Activated CD4-positive, alpha-beta memory T cell treated with anti-CD3 and anti-CD28 coated beads, Interleukin-2, amount 10 ng/mL, durations not matched to agents 7 days and 5 days (primary cell): Measurements from ENCODE around the gene STEEP1. TPM values are rescaled to one million over a fixed set of nuclear protein-coding genes. Genes with fewer than 3 reads are reported as not detected.
"Not testable (repeated sequence)": the region's sequence is repeated elsewhere in the genome, so short reads cannot be mapped to it uniquely, and the experiment has no call there.

Experiments
- CTCF ChIA-PET: fragments of 350-600 bp; sonication (Branson Sonifier 250); formaldehyde crosslinking; loops from one replicate; lab custom pipeline; 2021; ENCODE audit warnings: antibody characterized with exemption, inconsistent platforms; lab: Charles Lee
- POLR2A ChIA-PET: fragments of 350-600 bp; sonication (Branson Sonifier 250); formaldehyde crosslinking; loops from one replicate; lab custom pipeline; 2021; ENCODE audit warnings: antibody characterized with exemption; lab: Charles Lee
- DNase-seq: peaks from one replicate; pipeline ENCODE4 v3.0.0-alpha.2; 2020
- H3K27ac Mint-ChIP-seq: one replicate; pipeline ENCODE4 v1.8.0; 2021; ENCODE audit warnings: mild to moderate bottlenecking, mixed read lengths
- H3K27me3 Mint-ChIP-seq: one replicate; pipeline ENCODE4 v1.8.0; 2021; ENCODE audit warnings: mixed read lengths
- H3K36me3 Mint-ChIP-seq: one replicate; pipeline ENCODE4 v1.8.0; 2021; ENCODE audit warnings: low read depth, mixed read lengths
- H3K4me1 Mint-ChIP-seq: one replicate; pipeline ENCODE4 v1.8.0; 2021; ENCODE audit warnings: mixed read lengths
- H3K4me3 Mint-ChIP-seq: one replicate; pipeline ENCODE4 v1.8.0; 2021; ENCODE audit warnings: mild to moderate bottlenecking, mixed read lengths
- H3K9me3 Mint-ChIP-seq: one replicate; pipeline ENCODE4 v1.8.0; 2021; ENCODE audit warnings: mixed read lengths
- total RNA-seq, 2 experiments: library from RNA; stranded (reverse); gene quantifications; one replicate each; pipeline ENCODE4 v1.2.3, GENCODE V29; 2021

STEEP1 gene
- total RNA-seq, 2 experiments from 2014 or later, result 17.7 to 17.9 TPM

- DNase-seq, result no peak
- POLR2A ChIA-PET, result no interaction called here
- CTCF ChIA-PET, result no interaction called here
- no peaks in the 10 kb centered on the region for H3K9me3 Mint-ChIP-seq
- no peak overlapping the region for H3K27ac Mint-ChIP-seq
- no peaks in the 10 kb centered on the region for H3K27me3 Mint-ChIP-seq
- peaks cover 4% of the 10 kb centered on the region for H3K4me1 Mint-ChIP-seq
- no peaks in the 10 kb centered on the region for H3K36me3 Mint-ChIP-seq
- no peak overlapping the region for H3K4me3 Mint-ChIP-seq
Measured at GRCh38 chrX:119521246-119521645, 44.0 kb downstream of the STEEP1 start.

GRCh38 chrX:119518371-119518770, 46.8 kb downstream of the STEEP1 start:
- Mint-ChIP-seq H3K36me3 (no peaks in the 10 kb centered on the region), H3K27me3 (no peaks in the 10 kb centered on the region), H3K27ac (no peak overlapping the region), H3K9me3 (no peaks in the 10 kb centered on the region), H3K4me3 (no peak overlapping the region), H3K4me1 (peaks cover 4% of the 10 kb centered on the region)
- POLR2A ChIA-PET, result no interaction called here
- CTCF ChIA-PET, result no interaction called here
- DNase-seq, result no peak

GRCh38 chrX:119516157-119516702, 49.0 kb downstream of the STEEP1 start:
- Mint-ChIP-seq H3K9me3 (no peaks in the 10 kb centered on the region), H3K4me3 (no peak overlapping the region), H3K36me3 (no peaks in the 10 kb centered on the region), H3K4me1 (peaks cover 4% of the 10 kb centered on the region), H3K27ac (no peak overlapping the region), H3K27me3 (no peaks in the 10 kb centered on the region)
- POLR2A ChIA-PET, result interaction anchor here (0.8 kb wide), 1 partner anchor 46 kb away, joined by 3 read pairs; no protein-coding TSS in a partner anchor
- DNase-seq, result peak; percentile 41
- CTCF ChIA-PET, result interaction anchor here (0.6 to 2.6 kb wide), 14 partner anchors 24 to 1021 kb away, joined by 3 to 35 read pairs (median 4); partner anchors contain the start of genes DOCK11, NKRF and UBE2A

GRCh38 chrX:119512146-119512800, 52.9 kb downstream of the STEEP1 start:
- no peak overlapping the region for H3K27ac Mint-ChIP-seq

GRCh38 chrX:119507206-119507605, 58.0 kb downstream of the STEEP1 start:
- POLR2A ChIA-PET, result no interaction called here
- Mint-ChIP-seq H3K4me3 (no peak overlapping the region), H3K36me3 (no peaks in the 10 kb centered on the region), H3K4me1 (peaks cover 9% of the 10 kb centered on the region), H3K27me3 (no peaks in the 10 kb centered on the region), H3K27ac (no peak overlapping the region), H3K9me3 (no peaks in the 10 kb centered on the region)
- DNase-seq, result no peak
- CTCF ChIA-PET, result no interaction called here

More at GRCh38 chrX:119512146-119512800, 52.9 kb downstream of the STEEP1 start:
- no peaks in the 10 kb centered on the region for H3K27me3 Mint-ChIP-seq
- ChIA-PET CTCF (interaction anchor here (0.8 to 1.6 kb wide), 4 partner anchors 8 to 43 kb away, joined by 3 to 5 read pairs (median 4); no protein-coding TSS in a partner anchor), POLR2A (interaction anchor here (0.9 kb wide), 1 partner anchor 43 kb away, joined by 4 read pairs; no protein-coding TSS in a partner anchor)
- no peak overlapping the region for H3K4me3 Mint-ChIP-seq
- H3K36me3 Mint-ChIP-seq, result no peaks in the 10 kb centered on the region
- peak; percentile 19 for DNase-seq
- no peaks in the 10 kb centered on the region for H3K9me3 Mint-ChIP-seq
- peaks cover 4% of the 10 kb centered on the region for H3K4me1 Mint-ChIP-seq

- Mint-ChIP-seq H3K27ac (no peak overlapping the region), H3K9me3 (no peaks in the 10 kb centered on the region), H3K27me3 (no peaks in the 10 kb centered on the region), H3K4me1 (peaks cover 15% of the 10 kb centered on the region), H3K36me3 (no peaks in the 10 kb centered on the region), H3K4me3 (no peak overlapping the region)
- no peak for DNase-seq
- ChIA-PET POLR2A (no interaction called here), CTCF (interaction anchor here (1.2 kb wide), 1 partner anchor 16 kb away, joined by 4 read pairs; no protein-coding TSS in a partner anchor)
Measured at GRCh38 chrX:119505945-119506344, 59.3 kb downstream of the STEEP1 start.

- DNase-seq, H3K4me3 Mint-ChIP-seq, H3K27me3 Mint-ChIP-seq, H3K36me3 Mint-ChIP-seq, H3K27ac Mint-ChIP-seq, POLR2A ChIA-PET, H3K9me3 Mint-ChIP-seq: not testable (repeated sequence)
- CTCF ChIA-PET, result interaction anchor here (1.2 kb wide), 1 partner anchor 15 kb away, joined by 4 read pairs; no protein-coding TSS in a partner anchor
- H3K4me1 Mint-ChIP-seq, result peaks cover 15% of the 10 kb centered on the region
Measured at GRCh38 chrX:119505145-119505544, 60.1 kb downstream of the STEEP1 start.

GRCh38 chrX:119503484-119503861, 61.7 kb downstream of the STEEP1 start:
- Mint-ChIP-seq H3K36me3 (no peaks in the 10 kb centered on the region), H3K4me1 (peaks cover 15% of the 10 kb centered on the region), H3K9me3 (no peaks in the 10 kb centered on the region), H3K4me3 (no peak overlapping the region), H3K27me3 (no peaks in the 10 kb centered on the region), H3K27ac (no peak overlapping the region)
- no peak for DNase-seq
- ChIA-PET POLR2A (interaction anchor here (1.2 kb wide), 1 partner anchor 15 kb away, joined by 5 read pairs; no protein-coding TSS in a partner anchor), CTCF (interaction anchor here (0.6 to 0.9 kb wide), 2 partner anchors 9 to 21 kb away, joined by 3 to 4 read pairs; no protein-coding TSS in a partner anchor)

GRCh38 chrX:119502727-119503483, 62.3 kb downstream of the STEEP1 start:
- peak; percentile 20 for DNase-seq
- POLR2A ChIA-PET, result interaction anchor here (1.2 kb wide), 1 partner anchor 14 kb away, joined by 5 read pairs; no protein-coding TSS in a partner anchor
- Mint-ChIP-seq H3K4me3 (no peak overlapping the region), H3K9me3 (no peaks in the 10 kb centered on the region), H3K36me3 (no peaks in the 10 kb centered on the region), H3K27me3 (no peaks in the 10 kb centered on the region), H3K27ac (no peak overlapping the region), H3K4me1 (peaks cover 15% of the 10 kb centered on the region)
- CTCF ChIA-PET, result interaction anchor here (0.6 kb wide), 1 partner anchor 20 kb away, joined by 4 read pairs; no protein-coding TSS in a partner anchor

GRCh38 chrX:119501511-119502148, 63.6 kb downstream of the STEEP1 start:
- Mint-ChIP-seq H3K4me1 (peaks cover 21% of the 10 kb centered on the region), H3K36me3 (no peaks in the 10 kb centered on the region), H3K4me3 (no peak overlapping the region), H3K27ac (no peak overlapping the region), H3K9me3 (no peaks in the 10 kb centered on the region), H3K27me3 (no peaks in the 10 kb centered on the region)
- DNase-seq, result no peak
- POLR2A ChIA-PET, result no interaction called here
- CTCF ChIA-PET, result no interaction called here

GRCh38 chrX:119500061-119500800, 65.0 kb downstream of the STEEP1 start:
- H3K27me3 Mint-ChIP-seq, result no peaks in the 10 kb centered on the region
- H3K36me3 Mint-ChIP-seq, result no peaks in the 10 kb centered on the region
- CTCF ChIA-PET, result interaction anchor here (1.2 kb wide), 1 partner anchor 12 kb away, joined by 3 read pairs; no protein-coding TSS in a partner anchor
- DNase-seq, result no peak
- H3K27ac Mint-ChIP-seq, result no peak overlapping the region
- no peak overlapping the region for H3K4me3 Mint-ChIP-seq
- H3K9me3 Mint-ChIP-seq, result no peaks in the 10 kb centered on the region
- POLR2A ChIA-PET, result no interaction called here
- peaks cover 29% of the 10 kb centered on the region for H3K4me1 Mint-ChIP-seq

GRCh38 chrX:119497185-119497584, 68.0 kb downstream of the STEEP1 start:
- CTCF ChIA-PET, result interaction anchor here (1.7 kb wide), 1 partner anchor 15 kb away, joined by 7 read pairs; no protein-coding TSS in a partner anchor
- H3K4me1 Mint-ChIP-seq, result peaks cover 20% of the 10 kb centered on the region
- POLR2A ChIA-PET, result no interaction called here

More at GRCh38 chrX:119497185-119497584, 68.0 kb downstream of the STEEP1 start:
- DNase-seq, result no peak
- Mint-ChIP-seq H3K4me3 (no peak overlapping the region), H3K27me3 (no peaks in the 10 kb centered on the region), H3K36me3 (no peaks in the 10 kb centered on the region), H3K27ac (no peak overlapping the region), H3K9me3 (no peaks in the 10 kb centered on the region)
